Measurements from ENCODE around the gene CEP192. TPM values are rescaled to one million over a fixed set of nuclear protein-coding genes. Genes with fewer than 3 reads are reported as not detected.

CEP192 gene
- total RNA-seq, 4 donors from 2014 or later, result 21.9 to 44.6 (median 36.9) TPM

GRCh38 chr18:13019301-13019700 is 28.1 kb downstream of the CEP192 start:
- H3K4me1 ChIP-seq, result no peaks in the 10 kb centered on the region
- H3K27ac ChIP-seq, result no peak overlapping the region
- TF ChIP-seq, protein P1, sequence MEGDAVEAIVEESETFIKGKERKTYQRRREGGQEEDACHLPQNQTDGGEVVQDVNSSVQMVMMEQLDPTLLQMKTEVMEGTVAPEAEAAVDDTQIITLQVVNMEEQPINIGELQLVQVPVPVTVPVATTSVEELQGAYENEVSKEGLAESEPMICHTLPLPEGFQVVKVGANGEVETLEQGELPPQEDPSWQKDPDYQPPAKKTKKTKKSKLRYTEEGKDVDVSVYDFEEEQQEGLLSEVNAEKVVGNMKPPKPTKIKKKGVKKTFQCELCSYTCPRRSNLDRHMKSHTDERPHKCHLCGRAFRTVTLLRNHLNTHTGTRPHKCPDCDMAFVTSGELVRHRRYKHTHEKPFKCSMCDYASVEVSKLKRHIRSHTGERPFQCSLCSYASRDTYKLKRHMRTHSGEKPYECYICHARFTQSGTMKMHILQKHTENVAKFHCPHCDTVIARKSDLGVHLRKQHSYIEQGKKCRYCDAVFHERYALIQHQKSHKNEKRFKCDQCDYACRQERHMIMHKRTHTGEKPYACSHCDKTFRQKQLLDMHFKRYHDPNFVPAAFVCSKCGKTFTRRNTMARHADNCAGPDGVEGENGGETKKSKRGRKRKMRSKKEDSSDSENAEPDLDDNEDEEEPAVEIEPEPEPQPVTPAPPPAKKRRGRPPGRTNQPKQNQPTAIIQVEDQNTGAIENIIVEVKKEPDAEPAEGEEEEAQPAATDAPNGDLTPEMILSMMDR (IDR thresholded peaks at IDR 0.05), result no peak
- TF ChIP-seq POLR2A (IDR thresholded peaks at IDR 0.05), result no peak
- no peaks in the 10 kb centered on the region for H3K9me3 ChIP-seq
- no peak for DNase-seq
- peaks cover 0 to 68% (median 0%) of the 10 kb centered on the region in 3 donors for H3K36me3 ChIP-seq
- H3K4me3 ChIP-seq, result no peak overlapping the region
- H3K27me3 ChIP-seq, result no peaks in the 10 kb centered on the region

DNA sequence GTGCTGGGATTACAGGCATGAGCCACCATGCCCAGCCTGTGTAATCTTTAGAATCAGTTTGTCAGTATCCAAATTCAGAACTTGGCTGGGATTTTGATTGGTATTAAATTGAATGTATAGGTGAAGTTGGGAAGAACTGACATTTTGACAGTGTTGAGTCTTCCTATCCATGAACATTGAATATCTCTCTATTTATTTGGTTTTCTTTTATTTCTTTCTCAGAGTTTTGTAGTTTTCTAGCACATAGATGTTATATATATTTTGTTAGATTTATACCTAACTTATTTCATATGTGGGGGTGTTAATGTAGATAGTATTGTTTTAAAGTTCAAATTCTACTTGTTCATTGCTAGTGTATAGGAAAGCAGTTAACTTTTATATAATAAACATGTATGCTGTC is 31.5 kb downstream of the CEP192 start:
- no peak for DNase-seq
- Histone ChIP-seq H3K27ac (no peak overlapping the region), H3K4me1 (no peaks in the 10 kb centered on the region), H3K9me3 (no peaks in the 10 kb centered on the region), H3K27me3 (no peaks in the 10 kb centered on the region), H3K4me3 (no peak overlapping the region), H3K36me3 (peaks cover 0 to 39% (median 0%) of the 10 kb centered on the region in 3 donors)
- no peak for TF ChIP-seq POLR2A (IDR thresholded peaks at IDR 0.05)
- TF ChIP-seq, protein P1 (IDR thresholded peaks at IDR 0.05), result no peak

DNA sequence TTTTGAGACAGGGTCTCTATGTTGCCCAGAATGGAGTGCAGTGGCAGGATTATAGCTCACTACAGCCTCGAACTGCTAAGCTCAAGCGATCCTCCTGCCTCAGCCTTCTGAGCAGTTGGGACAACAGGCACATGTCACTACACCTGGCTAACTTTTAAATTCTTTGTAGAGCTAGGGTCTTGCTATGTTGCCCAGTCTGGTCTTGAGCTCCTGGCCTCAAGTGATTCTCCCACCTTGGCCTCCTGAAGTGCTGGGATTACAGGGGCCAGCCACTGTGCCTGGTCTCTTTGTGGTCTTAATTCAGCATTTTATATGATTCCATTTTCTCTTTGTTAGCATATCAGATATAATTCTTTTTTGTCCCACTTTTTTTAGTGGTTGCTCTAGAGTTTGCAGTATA is 34.1 kb downstream of the CEP192 start:
- no peak for DNase-seq
- Histone ChIP-seq H3K4me3 (no peak overlapping the region), H3K27ac (no peak overlapping the region), H3K36me3 (peaks cover 0 to 37% (median 0%) of the 10 kb centered on the region in 3 donors), H3K4me1 (no peaks in the 10 kb centered on the region), H3K27me3 (no peaks in the 10 kb centered on the region), H3K9me3 (no peaks in the 10 kb centered on the region)
- TF ChIP-seq, protein P1 (IDR thresholded peaks at IDR 0.05), result no peak
- no peak for TF ChIP-seq POLR2A (IDR thresholded peaks at IDR 0.05)

- Histone ChIP-seq H3K36me3 (peaks cover 0 to 41% (median 0%) of the 10 kb centered on the region in 3 donors), H3K9me3 (no peaks in the 10 kb centered on the region), H3K4me1 (no peaks in the 10 kb centered on the region), H3K27me3 (no peaks in the 10 kb centered on the region), H3K27ac (no peak overlapping the region), H3K4me3 (no peak overlapping the region)
- DNase-seq, result no peak
- TF ChIP-seq, protein P1 (IDR thresholded peaks at IDR 0.05), result no peak
- no peak for TF ChIP-seq POLR2A (IDR thresholded peaks at IDR 0.05)
Observed at GRCh38 chr18:13026583-13027270, 35.6 kb downstream of the CEP192 start.

GRCh38 chr18:13028869-13029268 is 37.7 kb downstream of the CEP192 start:
- no peaks in the 10 kb centered on the region for H3K27me3 ChIP-seq
- no peak overlapping the region for H3K4me3 ChIP-seq
- no peaks in the 10 kb centered on the region for H3K4me1 ChIP-seq
- H3K36me3 ChIP-seq, result peaks cover 0 to 33% (median 0%) of the 10 kb centered on the region in 3 donors
- no peaks in the 10 kb centered on the region for H3K9me3 ChIP-seq
- no peak for DNase-seq
- H3K27ac ChIP-seq, result no peak overlapping the region
- TF ChIP-seq, protein P1 (IDR thresholded peaks at IDR 0.05), result no peak
- no peak for TF ChIP-seq POLR2A (IDR thresholded peaks at IDR 0.05)
